ENCODE data around the gene GLMP. TPM values are rescaled to one million over a fixed set of nuclear protein-coding genes. Genes with fewer than 3 reads are reported as not detected.

The GLMP gene
- total and polyA plus RNA-seq, 2 donors from 2014 or later, result 52.4 to 154 TPM

DNA sequence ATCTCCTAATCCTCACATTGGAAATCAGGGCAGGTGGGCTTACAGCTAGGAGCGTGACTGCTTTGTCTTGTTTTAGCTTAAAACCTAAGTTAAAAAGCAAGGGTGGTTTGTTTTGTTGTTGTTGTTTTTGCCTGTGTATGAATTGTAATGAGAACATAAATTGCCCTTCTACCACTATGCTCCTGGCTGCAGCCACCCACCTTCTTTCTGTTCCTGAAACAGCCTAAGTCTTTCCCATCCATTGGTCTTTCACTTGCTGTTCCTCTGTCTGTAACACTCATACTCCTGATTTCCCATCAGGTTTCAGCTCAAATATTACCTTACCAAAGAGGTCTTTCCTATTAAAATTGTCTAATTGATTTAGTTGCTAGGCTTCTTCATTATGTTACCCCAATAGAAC, 12.0 kb downstream of the GLMP start:
- FAIRE-seq, result no peak
- intact Hi-C loops (cut with DNase I), result no loop called here
- Histone ChIP-seq H3K9ac (ENCODE audit: low read length in 3 of 3) (peak overlapping the region; percentile 64 to 98 (median 78)), H3K36me3 (ENCODE audit: control insufficient read depth in 2 of 3, insufficient read depth in 3 of 3, low read length in 3 of 3) (peaks cover 3 to 7% (median 4%) of the 10 kb centered on the region in 3 donors), H3K27me3 (ENCODE audit: control insufficient read depth, insufficient read depth, low read length) (no peaks in the 10 kb centered on the region), H3K4me1 (ENCODE audit: control insufficient read depth in 2 of 3, insufficient read depth in 2 of 3, low read depth in 1 of 3, low read length in 3 of 3) (peaks cover 0 to 21% (median 18%) of the 10 kb centered on the region in 3 donors), H3K27ac (ENCODE audit: low read depth in 2 of 2, low read length in 2 of 2) (no peak overlapping the region), H3K9me3 (ENCODE audit: control insufficient read depth in 2 of 3, insufficient read depth in 1 of 3, low read length in 3 of 3) (no peaks in the 10 kb centered on the region), H3K4me3 (ENCODE audit: low read length in 3 of 3) (peak overlapping the region; percentile 93 to 99 (median 98))
- TF ChIP-seq, protein P1, sequence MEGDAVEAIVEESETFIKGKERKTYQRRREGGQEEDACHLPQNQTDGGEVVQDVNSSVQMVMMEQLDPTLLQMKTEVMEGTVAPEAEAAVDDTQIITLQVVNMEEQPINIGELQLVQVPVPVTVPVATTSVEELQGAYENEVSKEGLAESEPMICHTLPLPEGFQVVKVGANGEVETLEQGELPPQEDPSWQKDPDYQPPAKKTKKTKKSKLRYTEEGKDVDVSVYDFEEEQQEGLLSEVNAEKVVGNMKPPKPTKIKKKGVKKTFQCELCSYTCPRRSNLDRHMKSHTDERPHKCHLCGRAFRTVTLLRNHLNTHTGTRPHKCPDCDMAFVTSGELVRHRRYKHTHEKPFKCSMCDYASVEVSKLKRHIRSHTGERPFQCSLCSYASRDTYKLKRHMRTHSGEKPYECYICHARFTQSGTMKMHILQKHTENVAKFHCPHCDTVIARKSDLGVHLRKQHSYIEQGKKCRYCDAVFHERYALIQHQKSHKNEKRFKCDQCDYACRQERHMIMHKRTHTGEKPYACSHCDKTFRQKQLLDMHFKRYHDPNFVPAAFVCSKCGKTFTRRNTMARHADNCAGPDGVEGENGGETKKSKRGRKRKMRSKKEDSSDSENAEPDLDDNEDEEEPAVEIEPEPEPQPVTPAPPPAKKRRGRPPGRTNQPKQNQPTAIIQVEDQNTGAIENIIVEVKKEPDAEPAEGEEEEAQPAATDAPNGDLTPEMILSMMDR (IDR thresholded peaks at IDR 0.05; ENCODE audit: borderline replicate concordance, extremely low read depth, insufficient read depth), result no peak
- no peak for DNase-seq

DNA sequence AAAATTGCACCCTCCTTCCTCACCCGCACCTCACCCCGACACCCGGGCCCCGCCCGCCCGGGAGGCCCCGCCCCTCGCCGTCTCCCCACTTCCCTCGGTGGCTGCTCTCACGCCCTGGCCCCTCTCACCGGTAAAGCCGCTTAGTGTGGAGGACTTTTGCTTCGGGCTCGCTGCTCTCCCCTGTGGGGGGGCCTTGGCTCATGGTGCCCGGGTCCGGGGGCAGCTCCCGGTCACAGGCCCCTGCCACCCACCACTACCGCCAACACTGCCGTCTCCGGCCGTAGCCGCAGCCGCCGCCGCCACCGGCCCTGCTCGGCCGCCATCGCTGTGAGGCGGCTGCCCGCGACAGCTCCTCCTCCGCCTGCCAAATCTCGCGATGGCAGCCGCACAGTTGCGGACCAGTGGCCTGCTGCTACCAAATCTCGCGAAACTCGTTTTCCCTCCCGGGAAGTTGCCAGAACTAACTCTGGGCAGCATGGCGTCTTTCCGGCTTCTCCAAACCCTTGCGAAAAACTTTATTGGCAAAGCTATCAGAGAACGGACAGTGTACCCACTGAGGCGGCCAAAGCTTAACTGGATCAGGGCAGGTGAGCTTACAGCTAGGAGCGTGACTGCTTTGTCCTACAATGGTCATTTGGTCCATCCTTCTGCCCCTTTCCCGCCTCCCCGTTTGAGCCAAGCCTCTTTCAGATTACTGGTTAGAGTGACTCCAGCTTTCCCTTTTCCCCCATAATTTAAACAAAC, 12.8 kb downstream of the GLMP start, which contains the start of gene SMG5:
Gene SMG5, minus strand, starts transcription at position 347 of the 744 bp plus-strand sequence. Its CDS starts 145 bp downstream, at position 202.
- peak within 1 kb of the TSS; percentile 78 to 98 (median 83) for H3K9ac ChIP-seq (ENCODE audit: low read length in 3 of 3)
- H3K9me3 ChIP-seq (ENCODE audit: control insufficient read depth in 2 of 3, insufficient read depth in 1 of 3, low read length in 3 of 3), result no peaks in the 10 kb centered on the region
- H3K4me1 ChIP-seq (ENCODE audit: control insufficient read depth in 2 of 3, insufficient read depth in 2 of 3, low read depth in 1 of 3, low read length in 3 of 3), result peaks cover 0 to 21% (median 18%) of the 10 kb centered on the region in 3 donors
- TF ChIP-seq, protein P1 (IDR thresholded peaks at IDR 0.05; ENCODE audit: borderline replicate concordance, extremely low read depth, insufficient read depth), result no peak
- peaks cover 3 to 16% (median 10%) of the 10 kb centered on the region in 3 donors for H3K36me3 ChIP-seq (ENCODE audit: control insufficient read depth in 2 of 3, insufficient read depth in 3 of 3, low read length in 3 of 3)
- peak within 1 kb of the TSS; percentile 93 to 99 (median 98) for H3K4me3 ChIP-seq (ENCODE audit: low read length in 3 of 3)
- DNase-seq (peak; percentile 98 to 99 (median 99)), FAIRE-seq (peak; percentile 29)
- H3K27ac ChIP-seq (ENCODE audit: low read depth in 2 of 2, low read length in 2 of 2), result peak within 1 kb of the TSS; percentile 86 to 92
- intact Hi-C loops (cut with DNase I), result no loop called here
- no peaks in the 10 kb centered on the region for H3K27me3 ChIP-seq (ENCODE audit: control insufficient read depth, insufficient read depth, low read length)

DNA sequence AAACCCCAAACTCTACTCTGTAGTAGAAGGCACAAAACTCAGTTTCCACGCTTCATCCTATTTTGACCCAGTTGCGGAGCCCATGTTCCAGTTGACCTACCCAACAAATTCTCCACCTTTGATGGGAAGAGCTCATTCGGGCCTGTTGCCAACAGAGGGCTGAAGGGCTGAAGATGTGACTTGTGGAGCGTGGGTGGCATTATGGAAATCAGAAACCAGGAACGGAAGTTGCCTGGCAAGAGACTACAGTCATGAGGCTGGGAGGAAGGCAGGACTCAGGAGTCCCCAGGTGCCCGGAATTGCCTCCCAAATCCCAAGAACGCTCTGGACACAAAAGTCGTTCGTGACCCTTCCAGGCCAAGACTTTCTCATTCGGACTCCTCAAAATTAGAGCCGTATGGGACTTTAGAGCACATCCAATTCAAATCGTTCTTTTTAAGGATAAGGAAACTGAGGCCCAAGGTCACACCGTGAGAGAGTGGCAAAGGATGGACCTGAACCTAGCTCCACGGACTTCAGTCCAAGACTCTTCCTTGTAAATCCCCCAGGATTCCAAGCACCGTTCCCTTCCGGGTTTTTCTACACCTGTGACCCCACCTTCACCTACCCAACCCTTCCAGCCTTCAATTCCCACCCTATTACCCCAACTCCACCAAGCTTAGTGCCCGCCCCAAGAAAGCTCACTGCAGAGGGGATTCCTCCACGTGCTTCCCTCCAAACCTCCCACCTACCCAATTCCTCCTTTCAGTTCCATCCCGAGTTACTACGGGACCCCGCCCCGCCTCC, 13.6 kb downstream of the GLMP start:
- Histone ChIP-seq H3K9me3 (ENCODE audit: control insufficient read depth in 2 of 3, insufficient read depth in 1 of 3, low read length in 3 of 3) (no peaks in the 10 kb centered on the region), H3K4me1 (ENCODE audit: control insufficient read depth in 2 of 3, insufficient read depth in 2 of 3, low read depth in 1 of 3, low read length in 3 of 3) (peaks cover 0 to 21% (median 18%) of the 10 kb centered on the region in 3 donors), H3K4me3 (ENCODE audit: low read length in 3 of 3) (peak overlapping the region; percentile 63 to 95 (median 93)), H3K27me3 (ENCODE audit: control insufficient read depth, insufficient read depth, low read length) (no peaks in the 10 kb centered on the region), H3K27ac (ENCODE audit: low read depth in 2 of 2, low read length in 2 of 2) (peak overlapping the region; percentile 86 to 92), H3K9ac (ENCODE audit: low read length in 3 of 3) (peak overlapping the region; percentile 26 to 83 (median 78)), H3K36me3 (ENCODE audit: control insufficient read depth in 2 of 3, insufficient read depth in 3 of 3, low read length in 3 of 3) (peaks cover 3 to 21% (median 15%) of the 10 kb centered on the region in 3 donors)
- peak in 2 of 5 donors; percentile 45 to 56 for DNase-seq
- TF ChIP-seq, protein P1 (IDR thresholded peaks at IDR 0.05; ENCODE audit: borderline replicate concordance, extremely low read depth, insufficient read depth), result no peak
- intact Hi-C loops (cut with DNase I), result no loop called here
- FAIRE-seq, result no peak

All from kidney (tissue), 14 donors.